Adrenal gland (tissue), 5 donors: ENCODE results near the gene FBXO2.

ENCODE experiments used
- CTCF ChIP-seq, 6 experiments: fragments of 450-650 bp in 4 of 6; fragments of 200-600 bp in 2 of 6; sonication (generic) in 1 of 6; IDR thresholded peaks; 1 replicate in 5 of 6; 2 replicates in 1 of 6; pipeline versions ENCODE4 v1.5.1 to v1.8.0; 2016 to 2021; ENCODE audit warnings: antibody characterized with exemption in 6 of 6, mild to moderate bottlenecking in 2 of 6, moderate library complexity in 1 of 6
- POLR2A ChIP-seq, 2 donors: fragments of 450-650 bp; IDR thresholded peaks; one replicate each; pipeline ENCODE4 v1.6.1; 2017; ENCODE audit warnings: antibody characterized with exemption in 2 of 2, mild to moderate bottlenecking in 2 of 2, moderate library complexity in 1 of 2
- donor health status: DM: no; HTN: no; CAD: no.

GRCh38 chr1:11599891-11600576 is 54.2 kb downstream of the FBXO2 start:
- TF ChIP-seq CTCF (IDR thresholded peaks at IDR 0.05) (no peak), POLR2A (IDR thresholded peaks at IDR 0.05) (no peak)
